Nephron (organoid): ENCODE measurements around the gene FES.

ENCODE experiments used
- H3K27ac Mint-ChIP-seq, 3 experiments: 2 replicates each; pipeline ENCODE4 v1.8.0; 2020; ENCODE audit warnings: mixed read lengths in 3 of 3, mild to moderate bottlenecking in 2 of 3, moderate library complexity in 1 of 3
- H3K27me3 Mint-ChIP-seq: 2 replicates; pipeline ENCODE4 v1.8.0; 2021; ENCODE audit warnings: low read depth, mild to moderate bottlenecking, moderate library complexity, mixed read lengths
- H3K36me3 Mint-ChIP-seq: 2 replicates; pipeline ENCODE4 v1.8.0; 2020; ENCODE audit warnings: low read depth, mixed read lengths
- H3K4me1 Mint-ChIP-seq: 2 replicates; pipeline ENCODE4 v1.8.0; 2020; ENCODE audit warnings: mixed read lengths
- H3K4me3 Mint-ChIP-seq, 3 experiments: 2 replicates each; pipeline ENCODE4 v1.8.0; 2020; ENCODE audit warnings: mild to moderate bottlenecking in 3 of 3, mixed read lengths in 3 of 3, moderate library complexity in 2 of 3
- H3K9me3 Mint-ChIP-seq: 2 replicates; pipeline ENCODE4 v1.8.0; 2020; ENCODE audit warnings: mixed read lengths
- TF ChIP-seq, protein P1 (sequence below), 3 experiments: fragments of 200-600 bp; sonication (generic); IDR thresholded peaks; one replicate each; pipeline ENCODE4 v1.5.0; 2021; ENCODE audit warnings: antibody characterized with exemption in 3 of 3; ENCODE audit not compliant: unreplicated experiment in 3 of 3

The FES gene

GRCh38 chr15:90902840-90903732 lies 18.8 kb downstream of the FES start, which contains the start of gene MAN2A2:
MAN2A2 (plus strand) TSS chr15:90903302; CDS start chr15:90904208, 906 bp downstream.
- H3K9me3 Mint-ChIP-seq, result no peaks in the 10 kb centered on the region
- no peaks in the 10 kb centered on the region for H3K27me3 Mint-ChIP-seq
- H3K4me1 Mint-ChIP-seq, result peaks cover 13% of the 10 kb centered on the region
- H3K4me3 Mint-ChIP-seq, result peak within 1 kb of the TSS; percentile 87 to 96 (median 95)
- TF ChIP-seq, protein P1, sequence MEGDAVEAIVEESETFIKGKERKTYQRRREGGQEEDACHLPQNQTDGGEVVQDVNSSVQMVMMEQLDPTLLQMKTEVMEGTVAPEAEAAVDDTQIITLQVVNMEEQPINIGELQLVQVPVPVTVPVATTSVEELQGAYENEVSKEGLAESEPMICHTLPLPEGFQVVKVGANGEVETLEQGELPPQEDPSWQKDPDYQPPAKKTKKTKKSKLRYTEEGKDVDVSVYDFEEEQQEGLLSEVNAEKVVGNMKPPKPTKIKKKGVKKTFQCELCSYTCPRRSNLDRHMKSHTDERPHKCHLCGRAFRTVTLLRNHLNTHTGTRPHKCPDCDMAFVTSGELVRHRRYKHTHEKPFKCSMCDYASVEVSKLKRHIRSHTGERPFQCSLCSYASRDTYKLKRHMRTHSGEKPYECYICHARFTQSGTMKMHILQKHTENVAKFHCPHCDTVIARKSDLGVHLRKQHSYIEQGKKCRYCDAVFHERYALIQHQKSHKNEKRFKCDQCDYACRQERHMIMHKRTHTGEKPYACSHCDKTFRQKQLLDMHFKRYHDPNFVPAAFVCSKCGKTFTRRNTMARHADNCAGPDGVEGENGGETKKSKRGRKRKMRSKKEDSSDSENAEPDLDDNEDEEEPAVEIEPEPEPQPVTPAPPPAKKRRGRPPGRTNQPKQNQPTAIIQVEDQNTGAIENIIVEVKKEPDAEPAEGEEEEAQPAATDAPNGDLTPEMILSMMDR (IDR thresholded peaks at IDR 0.05; ENCODE audit: unreplicated experiment in 3 of 3), result no peak
- H3K27ac Mint-ChIP-seq, result peak within 1 kb of the TSS; percentile 98 to 99 (median 99)
- H3K36me3 Mint-ChIP-seq, result peaks cover 24% of the 10 kb centered on the region

DNA sequence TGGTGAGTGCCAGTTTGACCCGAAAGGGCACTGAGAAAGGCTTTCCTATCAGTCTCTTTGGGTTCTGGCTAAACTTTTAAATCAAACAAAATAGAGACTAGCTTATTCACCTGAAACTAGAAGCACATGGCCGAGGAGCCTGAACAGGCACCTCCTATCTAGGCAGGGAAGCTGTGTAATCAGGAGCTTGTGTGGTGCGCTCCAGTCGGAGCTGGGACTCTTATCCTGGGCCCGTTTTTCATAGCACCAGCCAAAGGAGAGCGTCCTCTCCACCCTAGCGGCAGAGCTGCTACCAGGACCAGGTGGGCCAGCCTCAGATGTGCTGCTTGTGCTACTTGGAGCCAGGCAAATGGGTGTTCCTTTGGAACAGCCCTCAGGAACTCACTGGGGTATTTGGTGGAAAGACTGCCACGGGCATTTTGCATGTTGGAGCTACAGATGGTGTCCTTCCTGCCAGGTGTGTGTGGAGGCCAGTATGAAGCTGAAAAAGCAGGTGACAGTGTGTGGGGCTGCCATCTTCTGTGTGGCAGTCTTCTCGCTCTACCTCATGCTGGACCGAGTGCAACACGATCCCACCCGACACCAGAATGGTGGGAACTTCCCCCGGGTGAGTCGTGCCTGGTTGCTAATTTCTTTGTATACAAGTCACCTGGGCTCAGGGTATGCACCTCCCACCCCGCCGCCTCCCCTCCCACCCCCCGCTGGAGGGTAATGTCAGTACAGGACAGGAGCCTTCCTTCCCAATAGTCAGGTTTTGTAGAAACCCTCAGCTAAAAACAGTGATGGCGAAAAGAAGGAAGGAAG lies 19.6 kb downstream of the FES start:
- peak overlapping the region; percentile 85 to 87 (median 87) for H3K4me3 Mint-ChIP-seq
- H3K27me3 Mint-ChIP-seq, result no peaks in the 10 kb centered on the region
- peak overlapping the region; percentile 40 to 79 (median 71) for H3K27ac Mint-ChIP-seq
- no peaks in the 10 kb centered on the region for H3K9me3 Mint-ChIP-seq
- H3K4me1 Mint-ChIP-seq, result peaks cover 13% of the 10 kb centered on the region
- TF ChIP-seq, protein P1 (IDR thresholded peaks at IDR 0.05; ENCODE audit: unreplicated experiment in 3 of 3), result no peak
- H3K36me3 Mint-ChIP-seq, result peaks cover 27% of the 10 kb centered on the region

DNA sequence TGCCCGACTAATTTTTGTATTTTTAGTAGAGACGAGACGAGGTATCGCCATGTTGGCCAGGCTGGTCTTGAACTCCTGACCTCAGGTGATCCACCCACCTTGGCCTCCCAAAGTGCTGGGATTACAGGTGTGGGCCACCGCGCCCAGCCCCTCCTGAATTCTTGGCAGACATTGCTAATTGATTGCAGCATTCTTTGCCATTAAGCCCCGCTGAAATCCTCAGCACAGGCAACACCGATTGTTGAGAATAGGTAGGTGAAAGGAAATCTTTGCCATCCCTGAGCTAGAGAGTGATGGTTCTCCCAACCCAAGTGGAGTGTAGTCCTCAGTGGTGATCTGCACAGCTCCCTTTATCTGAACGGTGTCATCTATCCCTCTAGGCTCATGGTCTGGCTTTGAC lies 20.4 kb downstream of the FES start:
- H3K27ac Mint-ChIP-seq, result no peak overlapping the region
- peak overlapping the region; percentile 23 to 60 (median 40) for H3K4me3 Mint-ChIP-seq
- TF ChIP-seq, protein P1 (IDR thresholded peaks at IDR 0.05; ENCODE audit: unreplicated experiment in 3 of 3), result no peak
- H3K36me3 Mint-ChIP-seq, result peaks cover 28% of the 10 kb centered on the region
- H3K27me3 Mint-ChIP-seq, result no peaks in the 10 kb centered on the region
- H3K9me3 Mint-ChIP-seq, result no peaks in the 10 kb centered on the region
- H3K4me1 Mint-ChIP-seq, result peaks cover 13% of the 10 kb centered on the region

DNA sequence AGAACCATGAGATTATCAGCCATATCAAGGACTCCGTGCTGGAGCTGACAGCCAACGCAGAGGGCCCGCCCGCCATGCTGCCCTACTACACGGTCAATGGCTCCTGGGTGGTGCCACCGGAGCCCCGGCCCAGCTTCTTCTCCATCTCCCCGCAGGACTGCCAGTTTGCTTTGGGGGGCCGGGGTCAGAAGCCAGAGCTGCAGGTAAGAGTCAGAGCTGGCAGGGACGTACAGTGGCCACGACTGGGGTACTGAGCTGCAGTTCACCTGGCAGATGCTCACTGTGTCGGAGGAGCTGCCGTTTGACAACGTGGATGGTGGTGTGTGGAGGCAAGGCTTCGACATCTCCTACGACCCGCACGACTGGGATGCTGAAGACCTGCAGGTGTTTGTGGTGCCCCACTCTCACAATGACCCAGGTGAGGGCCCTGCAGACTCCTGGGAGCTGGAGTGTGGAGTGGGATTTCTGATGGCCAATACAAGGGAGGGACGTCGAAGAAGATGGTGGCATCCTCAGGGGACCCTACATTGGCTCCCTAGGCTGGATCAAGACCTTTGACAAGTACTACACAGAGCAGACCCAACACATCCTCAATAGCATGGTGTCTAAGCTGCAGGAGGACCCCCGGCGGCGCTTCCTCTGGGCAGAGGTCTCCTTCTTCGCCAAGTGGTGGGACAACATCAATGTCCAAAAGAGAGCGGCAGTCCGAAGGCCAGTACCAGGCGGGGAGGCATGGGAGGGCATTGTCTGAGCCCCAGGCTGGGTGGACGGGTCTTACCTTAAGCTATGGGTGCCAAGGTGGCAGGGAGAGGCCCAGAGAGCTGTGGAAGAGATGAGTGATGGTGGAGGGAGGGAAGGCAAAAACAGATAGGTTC lies 21.2 kb downstream of the FES start:
- Mint-ChIP-seq H3K27me3 (no peaks in the 10 kb centered on the region), H3K4me1 (peaks cover 13% of the 10 kb centered on the region), H3K9me3 (no peaks in the 10 kb centered on the region), H3K36me3 (peaks cover 28% of the 10 kb centered on the region), H3K4me3 (peak overlapping the region; percentile 54 to 60 (median 55)), H3K27ac (no peak overlapping the region)
- TF ChIP-seq, protein P1 (IDR thresholded peaks at IDR 0.05; ENCODE audit: unreplicated experiment in 3 of 3), result no peak

- TF ChIP-seq, protein P1 (IDR thresholded peaks at IDR 0.05; ENCODE audit: unreplicated experiment in 3 of 3), result no peak
- peaks cover 28% of the 10 kb centered on the region for H3K36me3 Mint-ChIP-seq
- no peaks in the 10 kb centered on the region for H3K9me3 Mint-ChIP-seq
- H3K4me1 Mint-ChIP-seq, result peaks cover 9% of the 10 kb centered on the region
- no peaks in the 10 kb centered on the region for H3K27me3 Mint-ChIP-seq
- H3K27ac Mint-ChIP-seq, result no peak overlapping the region
- H3K4me3 Mint-ChIP-seq, result peak overlapping the region in 1 of 3 experiments; percentile 54
Observed at GRCh38 chr15:90906181-90906849, 22.0 kb downstream of the FES start.
